Prostate gland (tissue), 2 donors: ENCODE data around the gene SLC35A5.

ENCODE experiments used
- POLR2A ChIP-seq: fragments of 450-650 bp; IDR thresholded peaks from one replicate; pipeline ENCODE4 v1.6.1; 2016; ENCODE audit warnings: antibody characterized with exemption, mild to moderate bottlenecking
- POLR2AphosphoS5 ChIP-seq: sonication (generic); formaldehyde crosslinking; IDR thresholded peaks from one replicate; pipeline ENCODE4 v1.6.1; 2017; ENCODE audit warnings: antibody characterized with exemption
- TF ChIP-seq, protein P1 (sequence below), 4 experiments: fragments of 200-600 bp in 2 of 4; fragments of 450-650 bp in 2 of 4; sonication (generic) in 2 of 4; IDR thresholded peaks; 1 replicate in 3 of 4; 2 replicates in 1 of 4; pipeline ENCODE4 v1.5.1; 2016 to 2019; ENCODE audit warnings: antibody characterized with exemption in 4 of 4, mild to moderate bottlenecking in 2 of 4, moderate library complexity in 2 of 4

GRCh38 chr3:112606098-112606497 lies 44.3 kb downstream of the SLC35A5 start:
- TF ChIP-seq, protein P1, sequence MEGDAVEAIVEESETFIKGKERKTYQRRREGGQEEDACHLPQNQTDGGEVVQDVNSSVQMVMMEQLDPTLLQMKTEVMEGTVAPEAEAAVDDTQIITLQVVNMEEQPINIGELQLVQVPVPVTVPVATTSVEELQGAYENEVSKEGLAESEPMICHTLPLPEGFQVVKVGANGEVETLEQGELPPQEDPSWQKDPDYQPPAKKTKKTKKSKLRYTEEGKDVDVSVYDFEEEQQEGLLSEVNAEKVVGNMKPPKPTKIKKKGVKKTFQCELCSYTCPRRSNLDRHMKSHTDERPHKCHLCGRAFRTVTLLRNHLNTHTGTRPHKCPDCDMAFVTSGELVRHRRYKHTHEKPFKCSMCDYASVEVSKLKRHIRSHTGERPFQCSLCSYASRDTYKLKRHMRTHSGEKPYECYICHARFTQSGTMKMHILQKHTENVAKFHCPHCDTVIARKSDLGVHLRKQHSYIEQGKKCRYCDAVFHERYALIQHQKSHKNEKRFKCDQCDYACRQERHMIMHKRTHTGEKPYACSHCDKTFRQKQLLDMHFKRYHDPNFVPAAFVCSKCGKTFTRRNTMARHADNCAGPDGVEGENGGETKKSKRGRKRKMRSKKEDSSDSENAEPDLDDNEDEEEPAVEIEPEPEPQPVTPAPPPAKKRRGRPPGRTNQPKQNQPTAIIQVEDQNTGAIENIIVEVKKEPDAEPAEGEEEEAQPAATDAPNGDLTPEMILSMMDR (IDR thresholded peaks at IDR 0.05), result no peak
- TF ChIP-seq POLR2A (no peak), POLR2AphosphoS5 (no peak)
